Nephron progenitor cell (in vitro differentiated cells): Measurements from ENCODE around the gene KDM5C.

ENCODE experiments used
- DNase-seq: peaks from one replicate; pipeline ENCODE4 v3.0.0; 2021
- H3K27ac Mint-ChIP-seq: 2 replicates; pipeline ENCODE4 v1.8.0; 2021; ENCODE audit warnings: mild to moderate bottlenecking, moderate library complexity, mixed read lengths
- H3K27me3 Mint-ChIP-seq: 2 replicates; pipeline ENCODE4 v1.8.0; 2021; ENCODE audit warnings: mild to moderate bottlenecking, low read depth, mixed read lengths; ENCODE audit not compliant: poor library complexity
- H3K36me3 Mint-ChIP-seq: 2 replicates; pipeline ENCODE4 v1.8.0; 2021; ENCODE audit warnings: low read depth, mixed read lengths
- H3K4me1 Mint-ChIP-seq: 2 replicates; pipeline ENCODE4 v1.8.0; 2021; ENCODE audit warnings: mixed read lengths
- H3K4me3 Mint-ChIP-seq: 2 replicates; pipeline ENCODE4 v1.8.0; 2021; ENCODE audit warnings: mild to moderate bottlenecking, moderate library complexity, mixed read lengths
- H3K9me3 Mint-ChIP-seq: 2 replicates; pipeline ENCODE4 v1.8.0; 2021; ENCODE audit warnings: mild to moderate bottlenecking, moderate library complexity, mixed read lengths
- CTCF ChIP-seq: fragments of 200-600 bp; sonication (generic); IDR thresholded peaks from 2 replicates; pipeline ENCODE4 v1.5.0; 2021; ENCODE audit warnings: antibody characterized with exemption

The KDM5C gene

GRCh38 chrX:53227224-53227765 is 2.3 kb upstream of the KDM5C start:
- H3K4me3 Mint-ChIP-seq = no peak overlapping the region
- H3K9me3 Mint-ChIP-seq = peaks cover 66% of the 10 kb centered on the region
- peaks cover 20% of the 10 kb centered on the region for H3K4me1 Mint-ChIP-seq
- H3K27ac Mint-ChIP-seq = no peak overlapping the region
- no peak for TF ChIP-seq CTCF
- H3K27me3 Mint-ChIP-seq = peaks cover 17% of the 10 kb centered on the region
- H3K36me3 Mint-ChIP-seq = no peaks in the 10 kb centered on the region
- no peak for DNase-seq

- peaks cover 16% of the 10 kb centered on the region for H3K36me3 Mint-ChIP-seq
- TF ChIP-seq CTCF = no peak
- peaks cover 10% of the 10 kb centered on the region for H3K27me3 Mint-ChIP-seq
- H3K4me3 Mint-ChIP-seq = peak overlapping the region; percentile 97
- DNase-seq = peak; percentile 30
- H3K4me1 Mint-ChIP-seq = peaks cover 25% of the 10 kb centered on the region
- H3K27ac Mint-ChIP-seq = peak overlapping the region; percentile 100
- H3K9me3 Mint-ChIP-seq = peaks cover 55% of the 10 kb centered on the region
These were observed 800 bp downstream of the KDM5C start for GRCh38 chrX:53223955-53224859.

DNA sequence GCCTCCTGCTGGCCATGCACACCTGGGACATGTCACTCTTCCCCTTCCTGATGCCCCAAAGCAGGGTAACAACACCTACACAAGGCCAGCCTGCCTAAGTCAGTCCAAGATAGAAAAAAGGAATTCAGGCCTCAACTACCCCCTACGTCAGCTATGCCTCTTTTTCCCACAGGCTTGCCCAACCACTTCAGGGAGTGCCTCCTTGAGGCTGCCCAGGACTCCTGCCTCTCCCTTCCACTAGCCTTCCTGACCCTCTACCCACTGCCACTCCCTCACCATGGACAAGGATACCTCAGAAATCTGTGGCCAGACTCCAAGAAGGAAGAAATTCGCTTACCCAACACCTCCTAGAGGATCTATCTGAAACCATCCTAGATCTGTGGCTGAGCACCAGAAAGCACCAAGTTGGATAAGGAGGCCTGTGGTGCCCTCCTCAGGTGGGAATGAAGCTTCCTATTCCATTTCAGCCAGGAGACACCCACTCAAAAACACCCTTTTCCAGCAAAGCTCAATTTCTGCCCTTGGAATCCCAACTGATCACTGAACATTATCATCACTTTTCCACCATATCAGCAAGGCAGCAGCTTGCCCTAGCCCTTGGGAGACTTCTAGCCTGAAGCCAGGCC is 1.8 kb downstream of the KDM5C start:
- Mint-ChIP-seq H3K9me3 (peaks cover 47% of the 10 kb centered on the region), H3K27me3 (peaks cover 7% of the 10 kb centered on the region), H3K4me3 (peak overlapping the region; percentile 97), H3K27ac (peak overlapping the region; percentile 100), H3K4me1 (peaks cover 25% of the 10 kb centered on the region), H3K36me3 (peaks cover 22% of the 10 kb centered on the region)
- no peak for TF ChIP-seq CTCF
- DNase-seq = no peak

GRCh38 chrX:53211391-53211978 is 13.5 kb downstream of the KDM5C start:
- no peak for TF ChIP-seq CTCF
- peaks cover 31% of the 10 kb centered on the region for H3K9me3 Mint-ChIP-seq
- no peak for DNase-seq
- peaks cover 4% of the 10 kb centered on the region for H3K27me3 Mint-ChIP-seq
- no peak overlapping the region for H3K4me3 Mint-ChIP-seq
- H3K36me3 Mint-ChIP-seq = peaks cover 76% of the 10 kb centered on the region
- H3K4me1 Mint-ChIP-seq = no peaks in the 10 kb centered on the region
- no peak overlapping the region for H3K27ac Mint-ChIP-seq

DNA sequence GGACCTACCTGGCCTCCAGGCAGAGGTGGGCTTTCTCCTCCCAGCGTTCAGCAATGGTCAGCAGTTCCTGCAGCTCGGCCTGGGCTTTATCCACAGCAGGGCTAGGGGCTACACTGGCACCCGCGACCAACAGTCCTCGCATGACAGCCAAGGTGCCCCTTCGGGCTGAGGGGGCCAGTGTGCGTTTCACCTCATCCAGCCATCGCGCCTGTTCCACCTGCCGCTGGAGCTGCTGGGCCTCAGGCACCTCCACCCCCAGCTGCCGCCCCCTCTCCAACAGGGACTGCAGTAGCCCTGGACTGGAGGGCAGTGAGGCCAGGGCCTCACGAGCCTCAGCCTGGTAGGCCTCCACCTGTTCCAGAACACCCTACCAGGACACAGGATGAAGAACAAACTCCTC is 28.3 kb downstream of the KDM5C start:
- no peak overlapping the region for H3K4me3 Mint-ChIP-seq
- H3K9me3 Mint-ChIP-seq = peaks cover 49% of the 10 kb centered on the region
- H3K27ac Mint-ChIP-seq = no peak overlapping the region
- H3K36me3 Mint-ChIP-seq = peaks cover 48% of the 10 kb centered on the region
- no peaks in the 10 kb centered on the region for H3K4me1 Mint-ChIP-seq
- no peak for TF ChIP-seq CTCF
- no peak for DNase-seq
- H3K27me3 Mint-ChIP-seq = no peaks in the 10 kb centered on the region
